Stimulated activated naive CD8-positive, alpha-beta T cell treated with anti-CD3 and anti-CD28 coated beads, Interleukin-15, Interleukin-2, amounts not matched to agents 100 ng/mL and 50 ng/mL, for 24 hours (primary cell): ENCODE results near the gene CPB2.
A peak's percentile ranks its signal among the peaks of the same experiment; 100 is the strongest.

Experiments used
- H3K27ac Mint-ChIP-seq: one replicate; pipeline ENCODE4 v1.8.0; 2021; ENCODE audit warnings: mild to moderate bottlenecking, mixed read lengths
- H3K27me3 Mint-ChIP-seq: one replicate; pipeline ENCODE4 v1.8.0; 2021; ENCODE audit warnings: mixed read lengths
- H3K36me3 Mint-ChIP-seq: one replicate; pipeline ENCODE4 v1.8.0; 2021; ENCODE audit warnings: low read depth, mixed read lengths
- H3K4me1 Mint-ChIP-seq: one replicate; pipeline ENCODE4 v1.8.0; 2021; ENCODE audit warnings: low read depth, mixed read lengths
- H3K4me3 Mint-ChIP-seq: one replicate; pipeline ENCODE4 v1.8.0; 2021; ENCODE audit warnings: mild to moderate bottlenecking, mixed read lengths
- H3K9me3 Mint-ChIP-seq: one replicate; pipeline ENCODE4 v1.8.0; 2021; ENCODE audit warnings: mixed read lengths

CPB2 gene

GRCh38 chr13:46134961-46135522 lies 30.2 kb upstream of the CPB2 start:
- peak overlapping the region; percentile 84 for H3K27ac Mint-ChIP-seq
- no peak overlapping the region for H3K4me3 Mint-ChIP-seq
- H3K27me3 Mint-ChIP-seq = no peaks in the 10 kb centered on the region
- H3K4me1 Mint-ChIP-seq = peaks cover 20% of the 10 kb centered on the region
- H3K9me3 Mint-ChIP-seq = no peaks in the 10 kb centered on the region
- peaks cover 91% of the 10 kb centered on the region for H3K36me3 Mint-ChIP-seq

- Mint-ChIP-seq H3K27ac (peak overlapping the region; percentile 60), H3K4me1 (peaks cover 16% of the 10 kb centered on the region), H3K4me3 (no peak overlapping the region), H3K27me3 (no peaks in the 10 kb centered on the region), H3K9me3 (no peaks in the 10 kb centered on the region), H3K36me3 (peaks cover 91% of the 10 kb centered on the region)
Measured at GRCh38 chr13:46134494-46134893, 29.7 kb upstream of the CPB2 start.

- Mint-ChIP-seq H3K27ac (peak overlapping the region; percentile 76), H3K4me1 (peaks cover 6% of the 10 kb centered on the region), H3K36me3 (peaks cover 93% of the 10 kb centered on the region), H3K27me3 (no peaks in the 10 kb centered on the region), H3K4me3 (no peak overlapping the region), H3K9me3 (no peaks in the 10 kb centered on the region)
Measured at GRCh38 chr13:46132109-46132508, 27.3 kb upstream of the CPB2 start.

- Mint-ChIP-seq H3K9me3 (no peaks in the 10 kb centered on the region), H3K27ac (peak overlapping the region; percentile 76), H3K27me3 (no peaks in the 10 kb centered on the region), H3K4me3 (no peak overlapping the region), H3K36me3 (peaks cover 93% of the 10 kb centered on the region), H3K4me1 (peaks cover 10% of the 10 kb centered on the region)
Measured at GRCh38 chr13:46131705-46132104, 26.9 kb upstream of the CPB2 start.

- no peak overlapping the region for H3K4me3 Mint-ChIP-seq
- peak overlapping the region; percentile 17 for H3K27ac Mint-ChIP-seq
- no peaks in the 10 kb centered on the region for H3K9me3 Mint-ChIP-seq
- peaks cover 93% of the 10 kb centered on the region for H3K36me3 Mint-ChIP-seq
- peaks cover 22% of the 10 kb centered on the region for H3K4me1 Mint-ChIP-seq
- no peaks in the 10 kb centered on the region for H3K27me3 Mint-ChIP-seq
Measured at GRCh38 chr13:46129955-46130618, 25.3 kb upstream of the CPB2 start.

- H3K4me3 Mint-ChIP-seq = no peak overlapping the region
- H3K27me3 Mint-ChIP-seq = no peaks in the 10 kb centered on the region
- no peaks in the 10 kb centered on the region for H3K9me3 Mint-ChIP-seq
- H3K27ac Mint-ChIP-seq = peak overlapping the region; percentile 53
- peaks cover 31% of the 10 kb centered on the region for H3K4me1 Mint-ChIP-seq
- H3K36me3 Mint-ChIP-seq = peaks cover 88% of the 10 kb centered on the region
Measured at GRCh38 chr13:46129124-46129523, 24.3 kb upstream of the CPB2 start.

GRCh38 chr13:46127358-46128023 lies 22.7 kb upstream of the CPB2 start:
- peak overlapping the region; percentile 41 for H3K27ac Mint-ChIP-seq
- H3K4me1 Mint-ChIP-seq = peaks cover 38% of the 10 kb centered on the region
- no peaks in the 10 kb centered on the region for H3K9me3 Mint-ChIP-seq
- no peak overlapping the region for H3K4me3 Mint-ChIP-seq
- H3K36me3 Mint-ChIP-seq = peaks cover 73% of the 10 kb centered on the region
- no peaks in the 10 kb centered on the region for H3K27me3 Mint-ChIP-seq

GRCh38 chr13:46126552-46127357 lies 21.9 kb upstream of the CPB2 start:
- H3K27ac Mint-ChIP-seq = peak overlapping the region; percentile 51
- H3K9me3 Mint-ChIP-seq = no peaks in the 10 kb centered on the region
- H3K4me3 Mint-ChIP-seq = no peak overlapping the region
- no peaks in the 10 kb centered on the region for H3K27me3 Mint-ChIP-seq
- peaks cover 66% of the 10 kb centered on the region for H3K36me3 Mint-ChIP-seq
- H3K4me1 Mint-ChIP-seq = peaks cover 38% of the 10 kb centered on the region

- H3K4me1 Mint-ChIP-seq = peaks cover 38% of the 10 kb centered on the region
Measured at GRCh38 chr13:46126056-46126455, 21.2 kb upstream of the CPB2 start.

GRCh38 chr13:46124967-46125933 lies 20.4 kb upstream of the CPB2 start:
- Mint-ChIP-seq H3K4me1 (peaks cover 38% of the 10 kb centered on the region), H3K27ac (peak overlapping the region; percentile 67), H3K36me3 (peaks cover 51% of the 10 kb centered on the region), H3K4me3 (no peak overlapping the region), H3K9me3 (no peaks in the 10 kb centered on the region), H3K27me3 (no peaks in the 10 kb centered on the region)

More at GRCh38 chr13:46126056-46126455, 21.2 kb upstream of the CPB2 start:
- no peaks in the 10 kb centered on the region for H3K9me3 Mint-ChIP-seq
- H3K4me3 Mint-ChIP-seq = no peak overlapping the region
- H3K27ac Mint-ChIP-seq = peak overlapping the region; percentile 42
- peaks cover 59% of the 10 kb centered on the region for H3K36me3 Mint-ChIP-seq
- H3K27me3 Mint-ChIP-seq = no peaks in the 10 kb centered on the region

- Mint-ChIP-seq H3K4me1 (peaks cover 38% of the 10 kb centered on the region), H3K27ac (peak overlapping the region; percentile 67), H3K36me3 (peaks cover 44% of the 10 kb centered on the region), H3K4me3 (no peak overlapping the region), H3K27me3 (no peaks in the 10 kb centered on the region), H3K9me3 (no peaks in the 10 kb centered on the region)
Measured at GRCh38 chr13:46124531-46124966, 19.7 kb upstream of the CPB2 start.

- H3K9me3 Mint-ChIP-seq = no peaks in the 10 kb centered on the region
- H3K36me3 Mint-ChIP-seq = peaks cover 25% of the 10 kb centered on the region
- H3K4me1 Mint-ChIP-seq = peaks cover 34% of the 10 kb centered on the region
- H3K4me3 Mint-ChIP-seq = no peak overlapping the region
- no peaks in the 10 kb centered on the region for H3K27me3 Mint-ChIP-seq
- no peak overlapping the region for H3K27ac Mint-ChIP-seq
Measured at GRCh38 chr13:46122304-46122703, 17.5 kb upstream of the CPB2 start.

GRCh38 chr13:46121597-46122163 lies 16.8 kb upstream of the CPB2 start:
- Mint-ChIP-seq H3K9me3 (no peaks in the 10 kb centered on the region), H3K4me1 (peaks cover 30% of the 10 kb centered on the region), H3K27me3 (no peaks in the 10 kb centered on the region), H3K36me3 (peaks cover 19% of the 10 kb centered on the region), H3K4me3 (no peak overlapping the region), H3K27ac (no peak overlapping the region)

GRCh38 chr13:46121033-46121432 lies 16.2 kb upstream of the CPB2 start:
- Mint-ChIP-seq H3K4me3 (no peak overlapping the region), H3K36me3 (peaks cover 12% of the 10 kb centered on the region), H3K4me1 (peaks cover 25% of the 10 kb centered on the region), H3K27ac (no peak overlapping the region), H3K9me3 (no peaks in the 10 kb centered on the region), H3K27me3 (no peaks in the 10 kb centered on the region)
